Liver (tissue), 9 donors: ENCODE results near the gene ELK4. TPM values are rescaled to one million over a fixed set of nuclear protein-coding genes. Genes with fewer than 3 reads are reported as not detected.

ENCODE experiments used
- DNase-seq: peaks from one replicate; pipeline ENCODE4 v3.0.0-alpha.2; 2017; ENCODE audit warnings: low spot score
- H3K27ac ChIP-seq, 2 donors: one replicate each; pipeline ENCODE4 v1.7.0; 2013; ENCODE audit warnings: inconsistent platforms in 2 of 2, low read length in 2 of 2, control low read depth in 1 of 2, low read depth in 1 of 2, mild to moderate bottlenecking in 1 of 2
- H3K27me3 ChIP-seq, 4 donors: one replicate each; pipeline versions ENCODE4 v1.6.1 to v1.7.0; 2013; ENCODE audit warnings: low read length in 3 of 4, inconsistent platforms in 1 of 4, mild to moderate bottlenecking in 1 of 4, moderate library complexity in 1 of 4; ENCODE audit not compliant: control insufficient read depth in 4 of 4, insufficient read depth in 4 of 4
- H3K36me3 ChIP-seq, 4 donors: one replicate each; pipeline versions ENCODE4 v1.6.1 to v1.7.0; 2013; ENCODE audit warnings: low read length in 3 of 4, mild to moderate bottlenecking in 3 of 4, low read depth in 1 of 4, moderate library complexity in 1 of 4; ENCODE audit not compliant: control insufficient read depth in 4 of 4, insufficient read depth in 3 of 4
- H3K4me1 ChIP-seq, 4 donors: one replicate each; pipeline versions ENCODE4 v1.6.1 to v1.7.0; 2013; ENCODE audit warnings: low read length in 3 of 4, mild to moderate bottlenecking in 3 of 4, moderate library complexity in 1 of 4; ENCODE audit not compliant: control insufficient read depth in 4 of 4, insufficient read depth in 4 of 4
- H3K4me3 ChIP-seq, 3 donors: one replicate each; pipeline versions ENCODE4 v1.6.1 to v1.7.0; 2013; ENCODE audit warnings: low read length in 3 of 3, control low read depth in 1 of 3, low read depth in 1 of 3, mild to moderate bottlenecking in 1 of 3
- H3K9ac ChIP-seq, 2 donors: one replicate each; pipeline ENCODE4 v1.7.0; 2013; ENCODE audit warnings: low read length in 2 of 2, mild to moderate bottlenecking in 2 of 2, moderate library complexity in 2 of 2, control low read depth in 1 of 2, low read depth in 1 of 2
- H3K9me3 ChIP-seq, 4 donors: one replicate each; pipeline versions ENCODE4 v1.6.1 to v1.7.0; 2013; ENCODE audit warnings: low read length in 3 of 4; ENCODE audit not compliant: control insufficient read depth in 4 of 4
- ATF3 ChIP-seq: IDR thresholded peaks from 2 replicates; pipeline ENCODE4 v1.6.1; 2016; ENCODE audit warnings: antibody characterized with exemption
- CTCF ChIP-seq: fragments of 150-350 bp; IDR thresholded peaks from 2 replicates; pipeline ENCODE4 v1.5.1; 2017; ENCODE audit warnings: improper control_type of control experiment, low read depth, low read length; ENCODE audit not compliant: missing input control
- EGR1 ChIP-seq, 2 donors: IDR thresholded peaks; 2 replicates each; pipeline ENCODE4 v1.6.1; 2016 to 2018; ENCODE audit warnings: antibody characterized with exemption in 2 of 2, low read depth in 2 of 2
- FOXA1 ChIP-seq: IDR thresholded peaks from 2 replicates; pipeline ENCODE4 v1.6.1; 2016; ENCODE audit warnings: antibody characterized with exemption
- FOXA2 ChIP-seq: IDR thresholded peaks from 2 replicates; pipeline ENCODE4 v1.6.1; 2016; ENCODE audit warnings: antibody characterized with exemption
- GABPA ChIP-seq, 2 donors: IDR thresholded peaks in 1 of 2; conservative IDR thresholded peaks in 1 of 2; 2 replicates each; pipeline ENCODE4 v1.6.1; 2016; ENCODE audit warnings: antibody characterized with exemption in 2 of 2, mild to moderate bottlenecking in 1 of 2, moderate library complexity in 1 of 2
- HNF4A ChIP-seq, 2 donors: conservative IDR thresholded peaks; 2 replicates each; pipeline ENCODE4 v1.6.1; 2016; ENCODE audit warnings: antibody characterized with exemption in 2 of 2, mild to moderate bottlenecking in 2 of 2
- HNF4G ChIP-seq: IDR thresholded peaks from 2 replicates; pipeline ENCODE4 v1.6.1; 2016; ENCODE audit warnings: antibody characterized with exemption
- JUND ChIP-seq, 2 donors: IDR thresholded peaks; 2 replicates each; pipeline ENCODE4 v1.6.1; 2016; ENCODE audit warnings: antibody characterized with exemption in 2 of 2
- MAX ChIP-seq: IDR thresholded peaks from 2 replicates; pipeline ENCODE4 v1.6.1; 2016; ENCODE audit warnings: antibody characterized with exemption
- NR2F2 ChIP-seq: IDR thresholded peaks from 2 replicates; pipeline ENCODE4 v1.6.1; 2016; ENCODE audit warnings: antibody characterized with exemption
- RAD21 ChIP-seq, 2 donors: IDR thresholded peaks; 2 replicates each; pipeline ENCODE4 v1.6.1; 2016; ENCODE audit warnings: antibody characterized with exemption in 2 of 2, mild to moderate bottlenecking in 2 of 2
- REST ChIP-seq: IDR thresholded peaks from 2 replicates; pipeline ENCODE4 v1.6.1; 2016; ENCODE audit warnings: antibody characterized with exemption, mild to moderate bottlenecking
- RXRA ChIP-seq, 2 donors: IDR thresholded peaks; 2 replicates each; pipeline ENCODE4 v1.6.1; 2017 to 2018; ENCODE audit warnings: antibody characterized with exemption in 2 of 2, mild to moderate bottlenecking in 1 of 2
- SP1 ChIP-seq: IDR thresholded peaks from 2 replicates; pipeline ENCODE4 v1.6.1; 2018; ENCODE audit warnings: antibody characterized with exemption, mild to moderate bottlenecking
- TAF1 ChIP-seq: conservative IDR thresholded peaks from 2 replicates; pipeline ENCODE4 v1.6.1; 2016; ENCODE audit warnings: antibody characterized with exemption, mild to moderate bottlenecking
- YY1 ChIP-seq: IDR thresholded peaks from 2 replicates; pipeline ENCODE4 v1.6.1; 2016; ENCODE audit warnings: antibody characterized with exemption, mild to moderate bottlenecking
- ZBTB33 ChIP-seq: IDR thresholded peaks from 2 replicates; pipeline ENCODE4 v1.6.1; 2016; ENCODE audit warnings: antibody characterized with exemption
- WGBS: extraction: QIAGEN DNeasy Blood & Tissue Kit; methylation state at CpG from one replicate; pipeline ENCODE4 v1.1.7; 2013; 5-methylcytosine and 5-hydroxymethylcytosine counted together
- polyA plus RNA-seq, 2 donors: library from polyadenylated mRNA; stranded (reverse) in 1 of 2; unstranded in 1 of 2; fragments of 200-250 nt in 1 of 2; fragments of >200 nt in 1 of 2; fragmentation: Nextera tagmentation in 1 of 2; extraction: Ambion mirVana in 1 of 2; gene quantifications; one replicate each; pipeline versions ENCODE4 v1.2.1 to v1.2.3, GENCODE V29; 2013 to 2015
- total RNA-seq, 2 donors: library from RNA; depleted of rRNA; stranded (reverse); fragments of >200 nt; gene quantifications; one replicate each; pipeline ENCODE4 v1.2.3, GENCODE V29; 2014
- donor health status: healthy.
- donor health status: healthy.
- donor health status: healthy.
- donor health status: healthy.
- donor health status: healthy.

Gene ELK4
- total and polyA plus RNA-seq, 4 donors = 3.5 to 20.2 (median 6.9) TPM

GRCh38 chr1:205668951-205669340, 37.1 kb upstream of the ELK4 start:
- no peak for DNase-seq
- 31% methylated on average over 5 of the region's 5 CpGs for WGBS
- H3K36me3 ChIP-seq = no peaks in the 10 kb centered on the region
- no peaks in the 10 kb centered on the region for H3K27me3 ChIP-seq
- H3K4me3 ChIP-seq = no peak overlapping the region
- no peak for TF ChIP-seq NR2F2
- TF ChIP-seq HNF4G = no peak
- TF ChIP-seq ATF3 = no peak
- TF ChIP-seq FOXA2 = no peak
- peak; percentile 1 for TF ChIP-seq SP1
- no peak for TF ChIP-seq CTCF
- TF ChIP-seq RXRA (IDR thresholded peaks at IDR 0.05) = no peak
- peak; percentile 17 to 44 for TF ChIP-seq RAD21 (IDR thresholded peaks at IDR 0.05)
- no peak for TF ChIP-seq GABPA (IDR thresholded peaks at IDR 0.05 in 1 of 2, conservative IDR thresholded peaks at IDR 0.05 in 1 of 2)
- peak; percentile 32 for TF ChIP-seq MAX
- TF ChIP-seq HNF4A (conservative IDR thresholded peaks at IDR 0.05) = peak in 1 of 2 donors; percentile 31
- TF ChIP-seq EGR1 (IDR thresholded peaks at IDR 0.05; ENCODE audit: low read depth in 2 of 2) = no peak
- TF ChIP-seq JUND (IDR thresholded peaks at IDR 0.05) = no peak
- TF ChIP-seq TAF1 = no peak
- no peak for TF ChIP-seq YY1
- no peak for TF ChIP-seq ZBTB33
- no peak for TF ChIP-seq REST
- no peak for TF ChIP-seq FOXA1
- H3K9ac ChIP-seq = peak overlapping the region in 1 of 2 donors; percentile 20
- H3K4me1 ChIP-seq = peaks cover 49 to 94% (median 79%) of the 10 kb centered on the region in 4 donors
- H3K27ac ChIP-seq = peak overlapping the region; percentile 84
- no peaks in the 10 kb centered on the region for H3K9me3 ChIP-seq
